NCI-H748 (cell line): Measurements from ENCODE around the gene EEF2K.
"Not testable (repeated sequence)": the region's sequence is repeated elsewhere in the genome, so short reads cannot be mapped to it uniquely, and the experiment has no call there.

Source experiments
- DNase-seq: peaks from one replicate; lab custom pipeline; 2025; ENCODE audit not compliant: unreplicated experiment; lab: John Stamatoyannopoulos, UW

The EEF2K gene

GRCh38 chr16:22206013-22206841, at the start of gene EEF2K:
TSS of gene EEF2K (plus strand) at chr16:22206278. CDS start at chr16:22225730, 19,452 bp downstream.
- peak; percentile 94 for DNase-seq

GRCh38 chr16:22161401-22161800, 44.7 kb upstream of the EEF2K start:
- DNase-seq, result no peak

- DNase-seq, result peak; percentile 52
Measured at GRCh38 chr16:22161999-22162655, 44.0 kb upstream of the EEF2K start, which contains the start of gene SDR42E2. TSS of gene SDR42E2 (plus strand) at chr16:22162506. CDS start at chr16:22165583, 3,077 bp downstream.

- DNase-seq, result no peak
Measured at GRCh38 chr16:22162656-22163009, 43.4 kb upstream of the EEF2K start.

GRCh38 chr16:22163806-22164205, 42.3 kb upstream of the EEF2K start:
- DNase-seq, result no peak

GRCh38 chr16:22164482-22164881, 41.6 kb upstream of the EEF2K start:
- no peak for DNase-seq

GRCh38 chr16:22165508-22166285, 40.4 kb upstream of the EEF2K start:
- DNase-seq, result no peak

- DNase-seq, result no peak
Measured at GRCh38 chr16:22171953-22172352, 34.1 kb upstream of the EEF2K start.

GRCh38 chr16:22172642-22173041, 33.4 kb upstream of the EEF2K start:
- DNase-seq, result not testable (repeated sequence)

GRCh38 chr16:22174642-22175041, 31.4 kb upstream of the EEF2K start:
- no peak for DNase-seq

- DNase-seq, result no peak
Measured at GRCh38 chr16:22177968-22178930, 27.8 kb upstream of the EEF2K start.

GRCh38 chr16:22181426-22181825, 24.7 kb upstream of the EEF2K start:
- DNase-seq, result no peak

- DNase-seq, result no peak
Measured at GRCh38 chr16:22181843-22182242, 24.2 kb upstream of the EEF2K start.

- DNase-seq, result no peak
Measured at GRCh38 chr16:22183335-22183734, 22.7 kb upstream of the EEF2K start.

- no peak for DNase-seq
Measured at GRCh38 chr16:22183901-22184614, 22.0 kb upstream of the EEF2K start.

GRCh38 chr16:22184615-22184968, 21.5 kb upstream of the EEF2K start:
- DNase-seq, result no peak

GRCh38 chr16:22186517-22186916, 19.6 kb upstream of the EEF2K start:
- no peak for DNase-seq

- DNase-seq, result no peak
Measured at GRCh38 chr16:22188267-22188594, 17.8 kb upstream of the EEF2K start.

GRCh38 chr16:22188595-22189442, 17.3 kb upstream of the EEF2K start:
- peak; percentile 65 for DNase-seq
